Ovary (tissue), 9 donors: Measurements from ENCODE around the gene IL15RA. TPM values are rescaled to one million over a fixed set of nuclear protein-coding genes. Genes with fewer than 3 reads are reported as not detected.

Experiments used
- DNase-seq, 5 donors: peaks; one replicate each; pipeline ENCODE4 v3.0.0-alpha.2; 2019 to 2020
- H3K27ac ChIP-seq, 2 donors: fragments of 200-600 bp; one replicate each; pipeline versions ENCODE4 v1.5.1 to v1.8.0; 2019 to 2022
- H3K27me3 ChIP-seq: fragments of 200-600 bp; one replicate; pipeline ENCODE4 v1.8.0; 2022
- H3K36me3 ChIP-seq: fragments of 200-600 bp; sonication (generic); one replicate; pipeline ENCODE4 v1.5.1; 2019
- H3K4me1 ChIP-seq: one replicate; pipeline ENCODE4 v1.8.1; 2013; ENCODE audit warnings: mild to moderate bottlenecking, moderate library complexity; ENCODE audit not compliant: insufficient read depth
- H3K4me3 ChIP-seq: fragments of 200-600 bp; sonication (generic); one replicate; pipeline ENCODE4 v1.5.1; 2017
- H3K9me3 ChIP-seq, 2 donors: fragments of 200-600 bp in 1 of 2; sonication (generic) in 1 of 2; one replicate each; pipeline versions ENCODE4 v1.5.1 to v1.8.1; 2013 to 2019; ENCODE audit warnings: mild to moderate bottlenecking in 1 of 2, moderate library complexity in 1 of 2
- EP300 ChIP-seq: sonication (generic); formaldehyde crosslinking; IDR thresholded peaks from one replicate; pipeline ENCODE4 v1.6.1; 2017; ENCODE audit warnings: antibody characterized with exemption
- POLR2A ChIP-seq: fragments of 450-650 bp; IDR thresholded peaks from one replicate; pipeline ENCODE4 v1.6.1; 2017; ENCODE audit warnings: antibody characterized with exemption, mild to moderate bottlenecking, moderate library complexity
- WGBS, 3 donors: extraction: QIAGEN DNeasy Blood & Tissue Kit in 1 of 3; methylation state at CpG; one replicate each; pipeline versions ENCODE4 v1.1.5 to v1.1.7; 2013 to 2017; 5-methylcytosine and 5-hydroxymethylcytosine counted together
- intact Hi-C, 4 donors: fragments of 100-400 bp; cut with DNase I; formaldehyde crosslinking; loops; one replicate each; pipeline versions ENCODE4 v1.11.0 to v1.15.1; 2022 to 2023
- polyA plus RNA-seq, 2 donors: library from polyadenylated mRNA; stranded (reverse); fragments of 200-250 nt in 1 of 2; fragments of 350-450 nt in 1 of 2; fragmentation: Illumina TruSeq in 1 of 2; extraction: RNeasy Lipid Tissue Mini Kit (QIAGEN cat#74804) in 1 of 2; gene quantifications; one replicate each; pipeline ENCODE4 v1.2.3, GENCODE V29; 2013 to 2014
- total RNA-seq, 7 donors: library from RNA; depleted of rRNA in 2 of 7; stranded (reverse); fragments of >200 nt in 2 of 7; fragmentation: NEBNext Ultra II Directional in 3 of 7; extraction: Animal tissue kit (Norgen Biotek cat#: 25700) in 3 of 7; gene quantifications; one replicate each; pipeline versions ENCODE4 v1.1.0 to v1.2.4, GENCODE V29; 2016 to 2023
- TF ChIP-seq, protein P1 (sequence below), 3 donors: fragments of 450-650 bp in 2 of 3; fragments of 200-600 bp in 1 of 3; IDR thresholded peaks; one replicate each; pipeline versions ENCODE4 v1.5.1 to v1.8.0; 2016 to 2022; ENCODE audit warnings: antibody characterized with exemption in 3 of 3, mild to moderate bottlenecking in 1 of 3
- donor health status: DM: no; HTN: no; CAD: no; lungs with moderate emphysema.
- donor health status: DM: no; HTN: no; CAD: no.
- donor health status: Bipolar disorder and iron deficiency.
- donor health status: DM: yes; HTN: yes; CAD: no.
- donor health status: DM: no; HTN: no; CAD: no.
- donor health status: DM: yes; HTN: yes; CAD: no.

The IL15RA gene
- total and polyA plus RNA-seq, 9 donors: 2.7 to 15.2 (median 6.3) TPM

DNA sequence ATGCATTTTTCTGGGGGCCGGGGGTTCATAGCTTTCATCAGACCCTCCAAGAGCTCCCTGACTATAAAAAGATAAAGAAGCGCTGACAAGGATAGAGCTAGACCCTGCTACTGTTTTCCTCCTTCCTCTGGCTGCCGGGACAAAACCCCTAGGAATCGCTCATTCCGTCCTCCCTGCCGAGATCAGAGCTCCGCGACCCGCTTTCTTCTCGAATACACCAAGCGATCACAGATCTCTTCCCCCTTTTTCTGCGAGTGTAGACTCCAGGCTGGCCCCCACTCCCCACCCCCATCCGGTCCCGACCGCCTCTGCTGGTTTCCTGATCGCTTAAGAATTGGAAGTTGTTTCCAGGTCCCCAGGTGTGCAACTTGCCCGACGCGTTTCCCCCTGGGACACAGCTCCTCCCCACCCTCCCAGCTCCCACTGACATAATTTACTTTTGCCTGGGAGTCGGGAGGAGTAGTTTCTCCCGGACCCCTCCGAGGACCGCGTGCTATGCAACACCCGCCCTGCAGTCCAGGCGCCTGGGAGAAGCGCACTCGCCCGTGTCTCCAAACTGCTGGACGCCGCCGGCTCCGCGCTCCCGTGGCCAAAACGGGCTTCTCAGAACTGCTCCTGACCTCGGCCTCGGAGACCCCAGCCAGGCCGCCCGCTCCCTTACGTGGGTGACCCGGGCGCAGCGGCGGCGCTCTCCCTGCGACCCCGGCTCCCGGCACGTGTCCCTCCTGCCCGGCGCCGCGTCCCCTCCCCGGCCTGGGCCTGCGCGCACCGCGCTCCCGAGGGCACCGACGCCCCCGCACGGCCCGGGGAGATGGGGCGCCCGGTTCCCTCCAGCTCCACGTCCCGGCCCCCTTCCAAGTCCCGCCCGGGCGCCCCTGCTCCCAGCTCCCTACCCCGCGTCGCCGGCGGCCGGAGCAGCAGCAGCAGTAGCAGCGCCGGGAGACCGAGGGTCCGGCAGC is 552 bp downstream of the IL15RA start:
- intact Hi-C loops: no loop called here

DNA sequence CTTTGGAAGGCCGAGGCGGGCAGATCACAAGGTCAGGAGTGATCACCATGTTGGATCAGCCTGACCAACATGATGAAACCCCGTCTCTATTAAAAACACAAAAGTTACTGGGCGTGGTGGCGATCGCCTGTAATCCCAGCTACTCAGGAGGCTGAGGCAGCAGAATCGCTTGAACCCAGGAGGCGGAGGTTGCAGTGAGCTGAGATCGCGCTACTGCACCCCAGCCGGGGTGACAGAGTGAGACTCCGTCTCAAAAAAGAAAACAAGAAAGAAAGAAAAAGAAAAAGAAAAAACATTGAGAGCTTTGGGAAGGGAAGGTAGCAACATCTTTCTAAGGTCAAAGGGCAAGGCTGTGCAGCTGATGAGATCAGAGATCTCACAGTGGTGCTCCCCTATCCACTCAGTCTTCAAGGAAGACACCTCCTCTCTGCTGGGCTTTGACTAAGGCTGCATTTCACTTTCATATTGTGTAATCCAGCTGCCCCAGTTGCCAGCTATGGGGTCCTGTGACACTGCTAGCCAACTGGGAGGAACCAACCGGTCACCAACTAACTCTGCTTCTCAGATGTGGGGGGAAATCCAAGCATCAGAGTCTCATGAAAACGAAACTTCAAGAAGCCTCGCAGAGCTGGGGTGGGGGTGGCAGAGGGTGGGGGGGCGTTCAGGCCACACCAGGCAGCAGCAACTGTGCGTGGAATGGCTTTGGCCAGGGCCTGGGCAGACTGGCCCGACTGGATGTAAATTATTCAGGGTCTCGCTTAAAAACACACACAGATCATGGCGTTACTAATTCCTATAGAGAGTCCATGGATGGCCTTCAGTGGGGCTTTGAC is 1.5 kb downstream of the IL15RA start:
- DNase-seq: peak in 1 of 5 donors; percentile 45
- Histone ChIP-seq H3K27me3 (no peaks in the 10 kb centered on the region), H3K36me3 (no peaks in the 10 kb centered on the region), H3K4me1 (peaks cover 1% of the 10 kb centered on the region), H3K4me3 (peak overlapping the region; percentile 69), H3K27ac (peak overlapping the region in 1 of 2 donors; percentile 80), H3K9me3 (no peaks in the 10 kb centered on the region)
- TF ChIP-seq POLR2A: no peak
- TF ChIP-seq, protein P1, sequence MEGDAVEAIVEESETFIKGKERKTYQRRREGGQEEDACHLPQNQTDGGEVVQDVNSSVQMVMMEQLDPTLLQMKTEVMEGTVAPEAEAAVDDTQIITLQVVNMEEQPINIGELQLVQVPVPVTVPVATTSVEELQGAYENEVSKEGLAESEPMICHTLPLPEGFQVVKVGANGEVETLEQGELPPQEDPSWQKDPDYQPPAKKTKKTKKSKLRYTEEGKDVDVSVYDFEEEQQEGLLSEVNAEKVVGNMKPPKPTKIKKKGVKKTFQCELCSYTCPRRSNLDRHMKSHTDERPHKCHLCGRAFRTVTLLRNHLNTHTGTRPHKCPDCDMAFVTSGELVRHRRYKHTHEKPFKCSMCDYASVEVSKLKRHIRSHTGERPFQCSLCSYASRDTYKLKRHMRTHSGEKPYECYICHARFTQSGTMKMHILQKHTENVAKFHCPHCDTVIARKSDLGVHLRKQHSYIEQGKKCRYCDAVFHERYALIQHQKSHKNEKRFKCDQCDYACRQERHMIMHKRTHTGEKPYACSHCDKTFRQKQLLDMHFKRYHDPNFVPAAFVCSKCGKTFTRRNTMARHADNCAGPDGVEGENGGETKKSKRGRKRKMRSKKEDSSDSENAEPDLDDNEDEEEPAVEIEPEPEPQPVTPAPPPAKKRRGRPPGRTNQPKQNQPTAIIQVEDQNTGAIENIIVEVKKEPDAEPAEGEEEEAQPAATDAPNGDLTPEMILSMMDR (IDR thresholded peaks at IDR 0.05): no peak
- no peak for TF ChIP-seq EP300
- 76 to 80% (median 79%) methylated on average over 20 of the region's 20 CpGs for WGBS, 3 donors
- intact Hi-C loops: no loop called here

More for the DNA sequence above, 552 bp downstream of the IL15RA start:
- peak overlapping the region; percentile 80 to 90 for H3K27ac ChIP-seq
- H3K36me3 ChIP-seq: no peaks in the 10 kb centered on the region
- peak; percentile 39 to 69 (median 58) for DNase-seq
- peak overlapping the region; percentile 69 for H3K4me3 ChIP-seq
- H3K4me1 ChIP-seq: peaks cover 1% of the 10 kb centered on the region
- WGBS, 3 donors: 1 to 3% (median 2%) methylated on average over 63 to 82 of the region's 82 CpGs
- H3K27me3 ChIP-seq: no peaks in the 10 kb centered on the region
- TF ChIP-seq EP300: no peak
- TF ChIP-seq POLR2A: peak; percentile 8
- no peaks in the 10 kb centered on the region for H3K9me3 ChIP-seq

DNA sequence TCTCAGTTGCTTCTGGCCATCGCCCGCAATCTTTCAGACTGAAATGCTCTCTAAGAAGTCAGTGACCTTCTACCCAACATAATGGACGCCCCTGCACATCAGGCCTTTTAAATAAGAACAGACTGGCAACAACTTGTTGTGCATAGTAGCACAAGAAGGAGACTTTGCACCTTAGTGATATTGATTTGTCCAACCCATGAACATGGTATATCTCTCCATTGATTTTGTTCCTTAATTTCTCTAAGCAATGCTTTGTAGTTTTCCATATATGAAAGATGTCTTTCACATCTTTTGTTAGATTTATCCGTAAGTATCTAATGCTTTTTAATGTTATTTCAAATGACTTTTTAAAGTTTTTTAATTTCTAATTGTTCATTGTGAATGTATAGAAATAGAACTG is 4.3 kb downstream of the IL15RA start:
- no peak for TF ChIP-seq POLR2A
- TF ChIP-seq, protein P1 (IDR thresholded peaks at IDR 0.05): no peak
- no peak for TF ChIP-seq EP300
- no peak for DNase-seq
- no peaks in the 10 kb centered on the region for H3K36me3 ChIP-seq
- no peaks in the 10 kb centered on the region for H3K27me3 ChIP-seq
- H3K27ac ChIP-seq: no peak overlapping the region
- 74 to 98% (median 83%) methylated on average over 4 of the region's 4 CpGs for WGBS, 3 donors
- no peaks in the 10 kb centered on the region for H3K9me3 ChIP-seq
- H3K4me3 ChIP-seq: no peak overlapping the region
- intact Hi-C loops: no loop called here
- peaks cover 1% of the 10 kb centered on the region for H3K4me1 ChIP-seq

DNA sequence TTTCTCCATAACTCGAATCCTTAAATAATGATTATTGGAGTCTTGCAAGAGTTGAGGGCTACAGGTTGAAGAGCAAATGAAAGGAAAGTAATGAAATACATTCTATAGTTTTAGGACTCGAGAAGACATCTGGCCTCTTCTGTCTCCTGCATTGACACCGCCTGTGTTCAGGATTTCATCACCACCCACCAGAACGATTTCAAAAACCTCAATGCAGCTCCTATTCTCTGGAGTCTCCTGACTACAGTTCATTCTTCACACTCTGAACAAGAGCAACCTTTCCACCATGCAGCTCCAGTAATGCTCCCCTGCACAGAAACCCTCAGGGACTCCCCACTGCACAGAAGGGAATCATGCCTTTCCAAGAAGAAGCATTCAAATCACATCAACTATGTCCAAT is 5.5 kb downstream of the IL15RA start:
- Histone ChIP-seq H3K4me3 (no peak overlapping the region), H3K9me3 (no peaks in the 10 kb centered on the region), H3K36me3 (no peaks in the 10 kb centered on the region), H3K4me1 (peaks cover 1% of the 10 kb centered on the region), H3K27ac (no peak overlapping the region), H3K27me3 (no peaks in the 10 kb centered on the region)
- TF ChIP-seq, protein P1 (IDR thresholded peaks at IDR 0.05): no peak
- no peak for TF ChIP-seq POLR2A
- no peak for TF ChIP-seq EP300
- peak in 1 of 5 donors; percentile 11 for DNase-seq
- intact Hi-C loops: no loop called here
- 81 to 88% (median 82%) methylated on average over 4 of the region's 4 CpGs for WGBS, 3 donors
